Neural crest cell (in vitro differentiated cells): ENCODE measurements around the gene OOSP2. TPM values are rescaled to one million over a fixed set of nuclear protein-coding genes. Genes with fewer than 3 reads are reported as not detected.

Source experiments
- DNase-seq: peaks from one replicate; pipeline ENCODE4 v3.0.0; 2021; ENCODE audit warnings: low read depth, mixed read lengths, low spot score
- H3K27ac Mint-ChIP-seq: one replicate; pipeline ENCODE4 v1.8.0; 2021; ENCODE audit warnings: mild to moderate bottlenecking, mixed read lengths; ENCODE audit not compliant: unreplicated experiment
- H3K27me3 Mint-ChIP-seq: 2 replicates; pipeline ENCODE4 v1.8.0; 2021; ENCODE audit warnings: low read depth, mild to moderate bottlenecking, mixed read lengths
- H3K36me3 Mint-ChIP-seq: 2 replicates; pipeline ENCODE4 v1.8.0; 2021; ENCODE audit warnings: low read depth, mild to moderate bottlenecking, mixed read lengths
- H3K4me1 Mint-ChIP-seq: 2 replicates; pipeline ENCODE4 v1.8.0; 2021; ENCODE audit warnings: mixed read lengths
- H3K4me3 Mint-ChIP-seq: one replicate; pipeline ENCODE4 v1.8.0; 2021; ENCODE audit warnings: mild to moderate bottlenecking, mixed read lengths
- H3K9me3 Mint-ChIP-seq: 2 replicates; pipeline ENCODE4 v1.8.0; 2021; ENCODE audit warnings: mixed read lengths
- CTCF ChIP-seq: fragments of 200-600 bp; sonication (generic); conservative IDR thresholded peaks from 2 replicates; pipeline ENCODE4 v1.5.0; 2021; ENCODE audit warnings: antibody characterized with exemption, mild to moderate bottlenecking
- total RNA-seq: library from RNA; stranded (reverse); gene quantifications from 2 replicates; pipeline ENCODE4 v1.2.1, GENCODE V29; 2021

OOSP2 gene
- total RNA-seq, 1 donor from 2014 or later, result not detected

- H3K36me3 Mint-ChIP-seq, result no peaks in the 10 kb centered on the region
- TF ChIP-seq CTCF, result no peak
Measured at GRCh38 chr11:60084631-60085273, 44.5 kb downstream of the OOSP2 start.

GRCh38 chr11:60085909-60086308 is 45.7 kb downstream of the OOSP2 start:
- no peak overlapping the region for H3K27ac Mint-ChIP-seq
- no peaks in the 10 kb centered on the region for H3K36me3 Mint-ChIP-seq
- H3K4me1 Mint-ChIP-seq, result no peaks in the 10 kb centered on the region
- no peak for DNase-seq
- TF ChIP-seq CTCF, result no peak
- H3K9me3 Mint-ChIP-seq, result no peaks in the 10 kb centered on the region
- H3K4me3 Mint-ChIP-seq, result no peak overlapping the region
- peaks cover 30% of the 10 kb centered on the region for H3K27me3 Mint-ChIP-seq

More at GRCh38 chr11:60084631-60085273, 44.5 kb downstream of the OOSP2 start:
- H3K9me3 Mint-ChIP-seq, result no peaks in the 10 kb centered on the region
- no peak overlapping the region for H3K4me3 Mint-ChIP-seq
- peaks cover 30% of the 10 kb centered on the region for H3K27me3 Mint-ChIP-seq
- H3K4me1 Mint-ChIP-seq, result no peaks in the 10 kb centered on the region
- no peak overlapping the region for H3K27ac Mint-ChIP-seq
- no peak for DNase-seq

- Mint-ChIP-seq H3K4me3 (no peak overlapping the region), H3K36me3 (no peaks in the 10 kb centered on the region), H3K27me3 (peaks cover 28% of the 10 kb centered on the region), H3K9me3 (no peaks in the 10 kb centered on the region), H3K4me1 (no peaks in the 10 kb centered on the region), H3K27ac (no peak overlapping the region)
- no peak for DNase-seq
- no peak for TF ChIP-seq CTCF
Measured at GRCh38 chr11:60087239-60087638, 47.0 kb downstream of the OOSP2 start.

- no peaks in the 10 kb centered on the region for H3K9me3 Mint-ChIP-seq
- H3K4me1 Mint-ChIP-seq, result no peaks in the 10 kb centered on the region
- DNase-seq, result no peak
- no peaks in the 10 kb centered on the region for H3K36me3 Mint-ChIP-seq
- no peak for TF ChIP-seq CTCF
- no peak within 1 kb of the TSS for H3K4me3 Mint-ChIP-seq
- H3K27me3 Mint-ChIP-seq, result peaks cover 23% of the 10 kb centered on the region
- H3K27ac Mint-ChIP-seq, result no peak within 1 kb of the TSS
Measured at GRCh38 chr11:60088364-60088763, 48.2 kb downstream of the OOSP2 start, which contains the start of gene MS4A2. TSS of gene MS4A2 (plus strand) at chr11:60088664. CDS start at chr11:60088766, 102 bp downstream.

- TF ChIP-seq CTCF, result no peak
- Mint-ChIP-seq H3K9me3 (no peaks in the 10 kb centered on the region), H3K27me3 (no peaks in the 10 kb centered on the region), H3K4me3 (no peak overlapping the region), H3K27ac (no peak overlapping the region), H3K4me1 (no peaks in the 10 kb centered on the region), H3K36me3 (no peaks in the 10 kb centered on the region)
- no peak for DNase-seq
Measured at GRCh38 chr11:60095477-60096120, 55.4 kb downstream of the OOSP2 start.
